Loucy (cell line): Measurements from ENCODE around the gene FOXP4.

Source experiments
- H2AFZ ChIP-seq: fragments of 200-600 bp; sonication (generic); 2 replicates; pipeline ENCODE4 v1.6.0; 2016; ENCODE audit warnings: antibody characterized with exemption, mild to moderate bottlenecking, low read length, moderate library complexity
- H3F3A ChIP-seq: fragments of 200-600 bp; 2 replicates; pipeline ENCODE4 v1.6.0; 2016; ENCODE audit warnings: antibody characterized with exemption, low read depth, mild to moderate bottlenecking
- H3K27me3 ChIP-seq: fragments of 200-600 bp; sonication (generic); 2 replicates; pipeline ENCODE4 v1.6.1; 2014; ENCODE audit warnings: low read length, mild to moderate bottlenecking; ENCODE audit not compliant: insufficient read depth, poor library complexity, severe bottlenecking
- H3K36me3 ChIP-seq: fragments of 200-600 bp; sonication (generic); 2 replicates; pipeline ENCODE4 v1.6.1; 2016; ENCODE audit warnings: low read length; ENCODE audit not compliant: insufficient read depth
- H3K4me1 ChIP-seq: fragments of 200-600 bp; sonication (generic); 2 replicates; pipeline ENCODE4 v1.5.1; 2014; ENCODE audit warnings: low read length, mild to moderate bottlenecking; ENCODE audit not compliant: insufficient read depth, poor library complexity, severe bottlenecking
- H3K4me2 ChIP-seq: fragments of 200-600 bp; sonication (generic); 2 replicates; pipeline ENCODE4 v1.6.0; 2014; ENCODE audit warnings: antibody characterized with exemption, low read length, low read depth, mild to moderate bottlenecking; ENCODE audit not compliant: poor library complexity, severe bottlenecking
- H3K4me3 ChIP-seq: fragments of 200-600 bp; sonication (generic); 2 replicates; pipeline ENCODE4 v1.5.1; 2014; ENCODE audit warnings: low read length, mild to moderate bottlenecking, mixed read lengths; ENCODE audit not compliant: poor library complexity, severe bottlenecking
- H3K79me2 ChIP-seq: fragments of 200-600 bp; sonication (generic); 2 replicates; pipeline ENCODE4 v1.6.1; 2014; ENCODE audit warnings: low read length; ENCODE audit not compliant: insufficient read depth
- H3K9ac ChIP-seq: fragments of 200-600 bp; sonication (generic); 2 replicates; pipeline ENCODE4 v1.6.0; 2014; ENCODE audit warnings: mild to moderate bottlenecking, low read depth, low read length, moderate library complexity; ENCODE audit not compliant: poor library complexity, severe bottlenecking
- H3K9me2 ChIP-seq: fragments of 200-600 bp; sonication (generic); replicated peaks from 2 replicates; pipeline ENCODE4 v1.6.1; 2016; ENCODE audit warnings: low read depth, low read length, mixed read lengths
- H3K9me3 ChIP-seq: fragments of 200-600 bp; sonication (generic); 2 replicates; pipeline ENCODE4 v1.6.1; 2014; ENCODE audit warnings: mild to moderate bottlenecking, antibody characterized with exemption, low read length, low read depth; ENCODE audit not compliant: insufficient read depth
- H4K20me1 ChIP-seq: fragments of 200-600 bp; sonication (generic); 2 replicates; pipeline ENCODE4 v1.6.0; 2014; ENCODE audit warnings: antibody characterized with exemption, low read length, mild to moderate bottlenecking; ENCODE audit not compliant: insufficient read depth, poor library complexity, severe bottlenecking
- CTCF ChIP-seq: fragments of 200-600 bp; sonication (generic); conservative IDR thresholded peaks from 2 replicates; pipeline ENCODE4 v1.5.1; 2014; ENCODE audit warnings: mild to moderate bottlenecking, antibody characterized with exemption, low read length
- EZH2phosphoT487 ChIP-seq: fragments of 200-600 bp; IDR thresholded peaks from 2 replicates; pipeline ENCODE4 v1.6.1; 2018; ENCODE audit warnings: antibody characterized with exemption, mild to moderate bottlenecking, moderate library complexity, borderline replicate concordance

Gene FOXP4

DNA sequence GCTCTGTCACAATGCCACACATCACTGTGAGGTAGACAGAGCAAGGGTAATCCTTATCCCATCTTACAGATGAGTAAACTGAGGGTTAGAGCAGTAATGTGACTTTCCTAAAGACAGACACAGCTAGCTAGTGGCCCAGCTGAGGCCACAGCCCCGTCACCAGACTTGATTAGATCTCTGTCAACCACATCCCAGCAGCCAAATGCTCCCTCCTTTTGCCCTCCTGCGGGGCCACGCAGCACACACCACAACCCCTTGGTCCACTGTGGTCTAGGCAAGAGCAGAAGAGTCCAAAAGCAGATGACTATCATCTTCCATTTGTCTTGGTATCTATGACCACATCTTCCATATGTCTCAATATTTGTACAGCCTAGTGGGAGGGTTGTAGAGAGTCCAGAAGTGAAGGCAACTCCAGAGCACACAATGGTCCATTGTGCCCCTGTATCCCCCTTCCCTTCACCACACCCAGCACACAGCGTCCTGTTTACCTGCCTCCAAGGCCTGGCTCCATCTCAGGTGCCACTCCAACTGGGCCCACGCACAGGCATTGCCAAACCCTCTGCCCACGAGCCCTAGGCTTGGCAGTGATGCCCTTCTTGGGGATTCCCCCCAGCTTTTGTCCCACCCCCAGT lies 47.1 kb upstream of the FOXP4 start:
- TF ChIP-seq CTCF (no peak), EZH2phosphoT487 (no peak)
- Histone ChIP-seq H3K4me3 (no peak overlapping the region), H3K4me2 (no peak overlapping the region), H3K36me3 (no peaks in the 10 kb centered on the region), H2AFZ (no peak overlapping the region), H4K20me1 (no peaks in the 10 kb centered on the region), H3K79me2 (no peaks in the 10 kb centered on the region), H3K4me1 (peaks cover 4% of the 10 kb centered on the region), H3K9me3 (no peaks in the 10 kb centered on the region), H3K9me2 (no peaks in the 10 kb centered on the region), H3K9ac (no peak overlapping the region), H3K27me3 (no peaks in the 10 kb centered on the region), H3F3A (no peaks in the 10 kb centered on the region)

- H3K4me1 ChIP-seq, result no peaks in the 10 kb centered on the region
- no peaks in the 10 kb centered on the region for H3K9me3 ChIP-seq
- H3K27me3 ChIP-seq, result no peaks in the 10 kb centered on the region
- no peak overlapping the region for H2AFZ ChIP-seq
- H4K20me1 ChIP-seq, result no peaks in the 10 kb centered on the region
- H3K4me3 ChIP-seq, result no peak overlapping the region
- no peak for TF ChIP-seq EZH2phosphoT487
- no peak for TF ChIP-seq CTCF
- H3F3A ChIP-seq, result no peaks in the 10 kb centered on the region
- no peaks in the 10 kb centered on the region for H3K79me2 ChIP-seq
- no peaks in the 10 kb centered on the region for H3K36me3 ChIP-seq
- no peak overlapping the region for H3K9ac ChIP-seq
- no peaks in the 10 kb centered on the region for H3K9me2 ChIP-seq
- H3K4me2 ChIP-seq, result no peak overlapping the region
These were observed 45.6 kb upstream of the FOXP4 start for GRCh38 chr6:41500561-41500960.

GRCh38 chr6:41502566-41502916 lies 43.6 kb upstream of the FOXP4 start:
- Histone ChIP-seq H3K36me3 (no peaks in the 10 kb centered on the region), H3K9me3 (no peaks in the 10 kb centered on the region), H3K9ac (no peak overlapping the region), H3K4me2 (no peak overlapping the region), H3F3A (no peaks in the 10 kb centered on the region), H3K79me2 (no peaks in the 10 kb centered on the region), H3K4me3 (no peak overlapping the region), H4K20me1 (no peaks in the 10 kb centered on the region), H3K27me3 (no peaks in the 10 kb centered on the region), H3K9me2 (no peaks in the 10 kb centered on the region), H3K4me1 (no peaks in the 10 kb centered on the region), H2AFZ (no peak overlapping the region)
- TF ChIP-seq EZH2phosphoT487, result no peak
- no peak for TF ChIP-seq CTCF
